CD14-positive monocyte (primary cell): ENCODE data around the gene LRRC34. TPM values are rescaled to one million over a fixed set of nuclear protein-coding genes. Genes with fewer than 3 reads are reported as not detected.

ENCODE experiments used
- DNase-seq, 3 donors: peaks; one replicate each; pipeline ENCODE4 v3.0.0-alpha.2; 2011 to 2022
- H2AFZ ChIP-seq: 2 replicates; pipeline ENCODE4 v1.6.0; 2012; ENCODE audit warnings: mild to moderate bottlenecking, low read depth, low read length, inconsistent platforms; ENCODE audit not compliant: insufficient read depth, poor library complexity, severe bottlenecking
- H3K27ac ChIP-seq, 2 donors: 1 replicate in 1 of 2; 2 replicates in 1 of 2; pipeline ENCODE4 v1.5.1; 2012 to 2013; ENCODE audit warnings: low read length in 2 of 2, control low read depth in 1 of 2, inconsistent platforms in 1 of 2, low read depth in 1 of 2, mild to moderate bottlenecking in 1 of 2
- H3K27me3 ChIP-seq, 2 donors: one replicate each; pipeline versions ENCODE4 v1.6.0 to v1.6.1; 2011 to 2013; ENCODE audit warnings: low read length in 2 of 2; ENCODE audit not compliant: control insufficient read depth in 2 of 2, insufficient read depth in 2 of 2
- H3K36me3 ChIP-seq, 2 donors: replicated peaks in 1 of 2; 1 replicate in 1 of 2; 2 replicates in 1 of 2; pipeline versions ENCODE4 v1.5.1 to v1.6.1; 2012 to 2013; ENCODE audit warnings: low read length in 2 of 2, control low read depth in 1 of 2, inconsistent platforms in 1 of 2, mild to moderate bottlenecking in 1 of 2; ENCODE audit not compliant: insufficient read depth in 2 of 2, control insufficient read depth in 1 of 2
- H3K4me1 ChIP-seq, 2 donors: 1 replicate in 1 of 2; 2 replicates in 1 of 2; pipeline versions ENCODE4 v1.5.1 to v1.6.1; 2012 to 2013; ENCODE audit warnings: low read length in 2 of 2, control low read depth in 1 of 2, inconsistent platforms in 1 of 2, mild to moderate bottlenecking in 1 of 2, moderate library complexity in 1 of 2; ENCODE audit not compliant: insufficient read depth in 2 of 2, control insufficient read depth in 1 of 2
- H3K4me2 ChIP-seq: replicated peaks from 2 replicates; pipeline ENCODE3; 2012; ENCODE audit warnings: low read length, moderate library complexity, mild to moderate bottlenecking; ENCODE audit not compliant: poor library complexity, severe bottlenecking; ENCODE audit errors: extremely low read depth
- H3K4me3 ChIP-seq, 3 experiments: fragments of 200-600 bp in 1 of 3; sonication (generic) in 1 of 3; replicated peaks in 1 of 3; 1 replicate in 2 of 3; 2 replicates in 1 of 3; pipeline ENCODE4 v1.5.1; 2011 to 2013; ENCODE audit warnings: low read length in 3 of 3, mild to moderate bottlenecking in 3 of 3, control low read depth in 2 of 3, low read depth in 2 of 3, inconsistent platforms in 1 of 3, moderate library complexity in 1 of 3
- H3K79me2 ChIP-seq: 2 replicates; pipeline ENCODE4 v1.6.0; 2012; ENCODE audit warnings: mild to moderate bottlenecking, control low read depth, inconsistent platforms, low read length, moderate library complexity; ENCODE audit not compliant: insufficient read depth
- H3K9ac ChIP-seq: 2 replicates; pipeline ENCODE4 v1.6.0; 2017; ENCODE audit warnings: low read length, mild to moderate bottlenecking; ENCODE audit not compliant: insufficient read depth, poor library complexity, severe bottlenecking
- H3K9me3 ChIP-seq, 2 donors: replicated peaks in 1 of 2; 1 replicate in 1 of 2; 2 replicates in 1 of 2; pipeline versions ENCODE4 v1.5.1 to v1.6.1; 2012 to 2013; ENCODE audit warnings: low read length in 2 of 2, control low read depth in 1 of 2; ENCODE audit not compliant: control insufficient read depth in 1 of 2, insufficient read depth in 1 of 2
- H4K20me1 ChIP-seq: 2 replicates; pipeline ENCODE4 v1.6.0; 2012; ENCODE audit warnings: mild to moderate bottlenecking, low read length, control low read depth, moderate library complexity; ENCODE audit not compliant: insufficient read depth
- H3K27ac Mint-ChIP-seq, 7 donors: one replicate each; pipeline ENCODE4 v1.8.0; 2020; ENCODE audit warnings: mild to moderate bottlenecking in 7 of 7, mixed read lengths in 7 of 7, moderate library complexity in 6 of 7, inconsistent platforms in 2 of 7
- H3K27me3 Mint-ChIP-seq, 3 donors: one replicate each; pipeline ENCODE4 v1.8.0; 2021 to 2022; ENCODE audit warnings: low read depth in 3 of 3, mild to moderate bottlenecking in 3 of 3, mixed read lengths in 3 of 3, moderate library complexity in 3 of 3, inconsistent platforms in 1 of 3
- H3K36me3 Mint-ChIP-seq, 2 donors: one replicate each; pipeline ENCODE4 v1.8.0; 2020; ENCODE audit warnings: mixed read lengths in 2 of 2, inconsistent platforms in 1 of 2, mild to moderate bottlenecking in 1 of 2
- H3K4me1 Mint-ChIP-seq: one replicate; pipeline ENCODE4 v1.8.0; 2020; ENCODE audit warnings: mild to moderate bottlenecking, mixed read lengths
- H3K4me3 Mint-ChIP-seq, 2 donors: one replicate each; pipeline ENCODE4 v1.8.0; 2020; ENCODE audit warnings: mild to moderate bottlenecking in 2 of 2, mixed read lengths in 2 of 2, moderate library complexity in 1 of 2
- H3K9me3 Mint-ChIP-seq, 7 donors: one replicate each; pipeline ENCODE4 v1.8.0; 2020 to 2022; ENCODE audit warnings: mixed read lengths in 7 of 7, mild to moderate bottlenecking in 6 of 7, moderate library complexity in 6 of 7, inconsistent platforms in 2 of 7
- CTCF ChIP-seq: fragments of 200-600 bp; IDR thresholded peaks from one replicate; pipeline ENCODE4 v1.8.0; 2022; ENCODE audit warnings: antibody characterized with exemption, mild to moderate bottlenecking
- WGBS: methylation state at CpG from one replicate; pipeline ENCODE4 v1.1.5; 2013; ENCODE audit warnings: missing lambda C conversion rate; ENCODE audit not compliant: insufficient coverage; 5-methylcytosine and 5-hydroxymethylcytosine counted together
- intact Hi-C, 2 donors: fragments of 100-400 bp; cut with micrococcal nuclease; formaldehyde crosslinking; loops; one replicate each; pipeline versions ENCODE4 v1.15.0 to v1.15.1; 2023
- polyA plus RNA-seq, 3 donors: library from polyadenylated mRNA; depleted of rRNA in 1 of 3; unstranded in 2 of 3; stranded (reverse) in 1 of 3; fragments of 300-500 nt in 2 of 3; fragments of >200 nt in 1 of 3; fragmentation: Illumina TruSeq in 2 of 3; gene quantifications; 1 replicate in 2 of 3; 2 replicates in 1 of 3; pipeline ENCODE4 v1.2.3, GENCODE V29; 2012 to 2021

Gene LRRC34
- polyA plus RNA-seq, 3 donors = 0.25 to 0.61 (median 0.43) TPM

GRCh38 chr3:169857811-169858210, 45.1 kb upstream of the LRRC34 start:
- no peak overlapping the region for H3K4me3 Mint-ChIP-seq
- Histone ChIP-seq H3K9ac (no peak overlapping the region), H4K20me1 (no peaks in the 10 kb centered on the region), H3K79me2 (no peaks in the 10 kb centered on the region), H3K4me3 (no peak overlapping the region), H3K4me1 (no peaks in the 10 kb centered on the region), H3K9me3 (no peaks in the 10 kb centered on the region), H3K27ac (no peak overlapping the region), H3K27me3 (no peaks in the 10 kb centered on the region), H2AFZ (no peak overlapping the region), H3K4me2 (no peak overlapping the region), H3K36me3 (no peaks in the 10 kb centered on the region)
- TF ChIP-seq CTCF = no peak
- WGBS = 100% methylated on average over 1 of the region's 2 CpGs
- DNase-seq = no peak
- H3K36me3 Mint-ChIP-seq = no peaks in the 10 kb centered on the region
- H3K27ac Mint-ChIP-seq = no peak overlapping the region
- peaks cover 0 to 2% (median 0%) of the 10 kb centered on the region in 7 donors for H3K9me3 Mint-ChIP-seq
- H3K27me3 Mint-ChIP-seq = peaks cover 1 to 10% (median 8%) of the 10 kb centered on the region in 3 donors
- intact Hi-C loops = no loop called here
- H3K4me1 Mint-ChIP-seq = no peaks in the 10 kb centered on the region

- Mint-ChIP-seq H3K4me3 (no peak overlapping the region), H3K27ac (no peak overlapping the region), H3K36me3 (no peaks in the 10 kb centered on the region), H3K27me3 (peaks cover 0 to 10% (median 9%) of the 10 kb centered on the region in 3 donors), H3K9me3 (peaks cover 0 to 2% (median 0%) of the 10 kb centered on the region in 7 donors), H3K4me1 (no peaks in the 10 kb centered on the region)
- H3K27me3 ChIP-seq = no peaks in the 10 kb centered on the region
- no peaks in the 10 kb centered on the region for H3K36me3 ChIP-seq
- no peak overlapping the region for H3K9ac ChIP-seq
- intact Hi-C loops = no loop called here
- no peak for DNase-seq
- H3K79me2 ChIP-seq = no peaks in the 10 kb centered on the region
- no CpG with 5 or more reads among the region's 3 CpGs for WGBS
- H3K9me3 ChIP-seq = no peaks in the 10 kb centered on the region
- no peak overlapping the region for H3K4me3 ChIP-seq
- TF ChIP-seq CTCF = no peak
- no peak overlapping the region for H2AFZ ChIP-seq
- no peaks in the 10 kb centered on the region for H3K4me1 ChIP-seq
- H3K4me2 ChIP-seq = no peak overlapping the region
- no peak overlapping the region for H3K27ac ChIP-seq
- no peaks in the 10 kb centered on the region for H4K20me1 ChIP-seq
Measured at GRCh38 chr3:169855514-169855913, 42.8 kb upstream of the LRRC34 start.
